NCI-H1105 treated with DMSO at 0.1 percent for 48 hours (cell line): ENCODE measurements around the gene CHRNB4.

Experiments used
- DNase-seq: peaks from one replicate; lab custom pipeline; 2025; lab: John Stamatoyannopoulos, UW

Gene CHRNB4

DNA sequence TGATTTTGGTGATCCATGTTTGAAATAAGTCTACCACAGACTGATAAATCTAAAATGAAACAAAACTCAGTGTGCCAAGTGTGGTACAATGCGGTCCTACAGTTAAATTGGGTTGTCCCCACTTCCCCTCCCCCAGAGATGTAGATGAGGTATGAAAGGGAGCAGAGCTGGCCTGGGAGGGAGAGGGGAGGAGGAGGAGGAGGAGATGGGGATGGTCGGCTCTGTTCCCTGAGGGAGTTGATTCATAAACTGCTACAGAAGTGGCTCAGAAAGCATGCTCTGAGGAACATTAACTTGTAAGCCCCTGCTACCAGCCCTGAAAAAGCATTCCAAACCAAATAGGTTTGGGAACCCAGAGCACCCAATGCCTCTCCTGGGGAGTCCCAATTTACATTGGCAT lies 28.0 kb upstream of the CHRNB4 start:
- DNase-seq = no peak

GRCh38 chr15:78667578-78668236 lies 26.7 kb upstream of the CHRNB4 start:
- DNase-seq = no peak

DNA sequence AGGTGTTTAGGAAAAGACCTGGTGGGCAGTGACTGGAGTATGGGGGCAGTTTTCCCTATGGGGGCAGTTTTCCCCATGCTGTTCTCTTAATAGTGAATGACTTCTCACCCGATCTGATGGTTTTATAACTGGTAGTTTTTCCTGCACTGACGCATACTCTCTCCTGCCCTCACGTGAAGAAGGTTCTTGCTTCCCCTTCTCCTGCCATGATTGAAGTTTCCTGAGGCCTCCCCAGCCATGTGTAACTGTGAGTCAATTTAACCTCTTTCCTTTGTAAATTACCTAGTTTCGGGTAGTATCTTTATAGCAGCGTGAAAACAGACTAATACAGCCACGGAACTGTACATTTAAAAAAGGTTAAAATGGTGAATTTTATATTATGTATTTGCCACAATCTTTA lies 25.0 kb upstream of the CHRNB4 start:
- no peak for DNase-seq

GRCh38 chr15:78663703-78664102 lies 22.7 kb upstream of the CHRNB4 start:
- no peak for DNase-seq

- DNase-seq = no peak
Observed at GRCh38 chr15:78662028-78662427, 21.0 kb upstream of the CHRNB4 start.

DNA sequence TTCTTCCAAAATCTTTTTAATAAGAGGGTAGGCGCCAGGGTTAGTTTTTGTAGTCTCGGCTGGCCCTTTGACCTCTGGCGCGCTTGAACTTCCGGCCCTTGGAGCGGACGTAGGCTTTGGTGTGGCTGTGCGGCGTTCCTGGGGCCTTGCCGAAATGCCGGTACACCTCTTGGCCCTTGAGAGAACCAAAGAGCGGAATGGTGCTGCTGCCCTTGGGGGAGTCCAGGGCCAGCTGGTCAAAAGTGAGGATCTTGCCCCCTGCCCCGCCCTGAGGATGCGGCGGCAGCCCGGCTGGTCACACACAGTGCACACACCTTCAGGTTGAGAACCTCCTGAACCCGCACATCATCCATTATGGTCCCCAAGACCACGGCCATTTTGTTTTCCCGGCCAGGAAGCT lies 20.0 kb upstream of the CHRNB4 start:
- no peak for DNase-seq

- no peak for DNase-seq
Observed at GRCh38 chr15:78660584-78660983, 19.6 kb upstream of the CHRNB4 start.

DNA sequence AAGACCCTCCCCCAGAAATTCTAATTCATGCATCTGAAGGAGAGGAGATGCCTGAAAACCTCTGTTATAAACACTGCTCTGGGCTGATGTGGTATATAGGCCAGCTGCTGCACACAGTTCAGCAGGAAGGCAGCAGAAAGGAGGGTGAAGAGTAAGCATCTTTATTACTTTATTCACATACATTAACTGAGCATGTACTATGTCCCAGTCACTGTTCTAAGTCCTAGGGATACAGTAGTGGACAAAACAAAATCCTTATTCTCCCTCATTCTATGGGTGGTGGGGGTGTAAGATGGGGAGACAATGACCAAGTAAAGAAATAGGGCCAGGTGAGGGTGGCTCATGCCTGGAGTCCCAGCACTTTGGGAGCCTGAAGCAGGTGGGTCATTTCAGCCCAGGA lies 17.8 kb upstream of the CHRNB4 start:
- no peak for DNase-seq

DNA sequence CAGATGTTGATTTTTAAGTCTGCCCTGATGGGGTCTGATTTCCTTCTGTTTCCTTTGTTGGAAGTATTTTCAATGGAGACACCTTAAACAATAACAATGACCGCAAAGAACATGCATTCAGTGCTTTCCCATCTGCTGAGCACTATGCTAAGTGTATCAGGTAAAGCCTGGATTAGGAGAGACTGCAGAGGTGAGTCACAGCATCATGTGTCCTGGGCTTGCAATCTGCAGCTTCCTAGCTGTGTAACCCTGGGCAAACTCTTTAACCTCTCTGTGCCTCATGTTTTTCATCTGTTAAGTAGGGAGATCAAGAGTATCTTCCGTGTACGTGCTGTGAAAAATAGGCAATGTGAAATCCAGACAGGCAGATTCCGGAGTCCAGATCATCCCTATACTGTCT lies 13.3 kb upstream of the CHRNB4 start:
- no peak for DNase-seq

- DNase-seq = no peak
Observed at GRCh38 chr15:78651930-78652615, 11.1 kb upstream of the CHRNB4 start.

DNA sequence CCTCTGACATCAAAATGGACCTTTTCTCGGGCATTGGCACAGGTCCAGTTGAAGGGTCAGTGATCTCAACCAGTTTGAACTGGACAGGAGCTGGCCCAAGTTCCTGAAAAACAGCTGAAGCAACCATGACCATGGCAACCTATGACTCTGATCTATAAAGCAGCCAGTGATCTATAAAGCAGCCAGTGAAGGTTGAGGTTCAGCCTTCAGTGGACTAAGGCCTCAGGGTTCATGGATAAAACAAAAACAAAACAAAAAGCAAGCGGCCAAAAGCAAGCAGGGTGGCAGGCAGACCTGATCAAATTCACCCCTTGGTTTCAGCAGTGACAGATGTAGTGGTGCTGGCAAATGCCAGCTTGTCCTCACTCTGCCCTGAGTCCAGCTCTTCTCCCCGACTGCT lies 10.0 kb upstream of the CHRNB4 start:
- DNase-seq = no peak

DNA sequence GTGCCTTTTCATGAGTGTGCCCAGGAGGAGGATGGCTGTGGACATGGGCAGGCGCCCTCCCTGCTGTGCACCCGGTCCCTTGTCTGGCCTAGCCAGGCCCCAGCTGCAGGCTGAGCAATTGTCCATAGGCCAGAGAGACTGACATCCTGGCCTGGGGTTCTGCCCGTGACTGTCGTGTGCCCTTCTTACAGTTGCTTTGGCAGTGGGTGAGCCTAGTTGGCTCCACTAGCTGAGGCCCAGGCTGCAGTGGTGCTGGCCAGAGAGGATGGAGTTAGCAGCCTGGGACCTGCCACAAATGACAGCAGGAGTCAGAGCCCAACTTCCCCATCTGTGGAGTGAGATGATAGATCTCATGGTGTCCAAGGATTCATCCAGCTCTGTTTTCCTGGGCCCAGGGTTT lies 9.0 kb upstream of the CHRNB4 start:
- no peak for DNase-seq

DNA sequence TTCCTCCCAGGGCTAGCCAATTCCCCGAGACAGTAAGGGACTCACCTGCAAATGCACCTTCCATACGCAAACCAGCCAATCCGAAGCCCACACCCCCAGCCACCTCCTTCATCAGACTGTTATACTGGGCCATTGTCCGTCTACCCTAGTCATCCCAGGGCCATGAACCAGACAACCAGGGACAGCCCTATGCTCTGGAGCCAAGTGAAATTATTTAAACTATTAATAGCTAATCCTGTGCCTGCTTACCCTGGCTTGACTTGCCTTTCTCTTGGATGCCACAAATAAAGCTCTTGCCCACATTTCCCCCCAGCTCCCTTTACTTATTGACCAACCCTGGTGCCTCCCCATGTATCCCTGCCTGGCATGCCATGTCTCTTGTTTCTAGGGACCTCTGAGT lies 4.0 kb upstream of the CHRNB4 start:
- no peak for DNase-seq

DNA sequence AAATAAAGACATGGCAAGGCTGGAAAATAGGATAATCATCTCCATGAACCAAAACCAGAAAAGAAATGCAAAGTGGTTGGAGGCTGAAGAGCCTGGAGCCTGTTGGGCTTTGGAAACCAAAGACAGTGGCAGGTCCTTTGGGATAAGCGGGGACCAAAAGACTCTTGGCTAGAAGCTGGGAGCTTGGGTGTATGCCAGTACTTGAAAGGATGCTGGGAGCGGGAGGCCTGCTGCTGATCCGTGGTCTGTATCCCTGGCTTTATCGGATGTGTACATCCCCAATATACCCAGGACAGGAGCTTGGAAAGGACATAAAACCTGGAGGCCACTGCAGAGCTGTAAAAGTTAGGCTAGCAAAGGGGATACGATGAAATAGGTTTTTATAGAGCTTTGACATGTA lies 1.3 kb upstream of the CHRNB4 start:
- DNase-seq = no peak

DNA sequence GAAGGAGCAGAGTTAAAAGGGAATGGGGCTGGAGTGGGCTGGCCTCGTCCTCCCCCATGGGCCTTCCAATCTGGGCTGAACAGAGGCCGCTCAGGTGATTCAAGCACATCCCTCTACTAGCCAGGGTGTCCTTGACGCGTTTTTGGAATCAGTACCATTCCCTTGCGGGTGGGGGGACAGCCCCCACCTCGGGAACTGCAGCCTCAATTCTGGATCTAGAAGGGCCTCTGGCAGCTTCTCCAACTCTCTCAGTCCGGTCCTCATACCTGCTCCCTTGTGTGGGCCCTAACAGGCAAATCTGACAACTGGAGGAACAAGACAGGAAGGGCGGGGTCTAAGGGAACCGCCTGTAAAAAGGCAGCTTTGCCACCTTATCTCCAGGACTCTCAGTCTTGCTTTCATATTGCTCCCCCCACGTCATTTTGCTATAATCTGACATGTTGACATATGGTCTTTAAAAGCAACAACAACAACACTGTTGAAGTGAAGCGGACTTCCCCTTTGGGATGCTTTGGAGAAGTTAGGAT lies 802 bp upstream of the CHRNB4 start:
- no peak for DNase-seq

- no peak for DNase-seq
Observed at GRCh38 chr15:78640527-78641101, 396 bp downstream of the CHRNB4 start.

DNA sequence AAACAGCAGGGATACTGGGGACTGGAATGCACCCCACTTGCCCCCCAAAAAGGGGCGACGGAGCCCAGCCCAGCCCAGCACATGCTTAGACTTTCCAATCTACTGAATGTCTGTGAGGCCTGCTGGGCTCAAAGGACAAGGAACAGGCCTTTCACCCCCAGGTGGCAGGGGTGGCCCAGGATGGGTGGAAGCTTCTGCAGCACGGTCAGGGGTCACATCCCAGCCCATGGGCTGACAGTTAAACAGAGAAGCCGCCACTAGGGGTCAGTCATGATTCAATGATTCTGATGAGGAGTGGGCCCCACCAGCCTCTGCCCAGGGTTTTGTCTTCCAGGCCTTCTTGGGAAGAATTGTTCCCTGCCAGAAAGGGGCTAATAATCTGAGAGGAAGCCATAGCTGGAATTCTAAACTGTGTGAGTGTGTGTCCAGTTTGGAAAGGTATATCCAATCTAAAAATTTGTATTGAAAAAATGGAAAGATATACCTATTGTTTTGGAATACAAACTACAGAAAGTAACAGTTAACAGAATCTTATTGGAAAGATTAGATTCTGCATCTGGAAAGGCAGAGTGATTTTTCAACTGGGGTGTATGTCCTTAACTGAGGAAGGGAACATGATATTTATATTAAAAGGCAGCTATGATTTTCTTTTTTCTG lies 2.2 kb downstream of the CHRNB4 start:
- peak; percentile 53 for DNase-seq

GRCh38 chr15:78637776-78638435 lies 3.1 kb downstream of the CHRNB4 start:
- DNase-seq = no peak

GRCh38 chr15:78636378-78636859 lies 4.6 kb downstream of the CHRNB4 start:
- DNase-seq = no peak

DNA sequence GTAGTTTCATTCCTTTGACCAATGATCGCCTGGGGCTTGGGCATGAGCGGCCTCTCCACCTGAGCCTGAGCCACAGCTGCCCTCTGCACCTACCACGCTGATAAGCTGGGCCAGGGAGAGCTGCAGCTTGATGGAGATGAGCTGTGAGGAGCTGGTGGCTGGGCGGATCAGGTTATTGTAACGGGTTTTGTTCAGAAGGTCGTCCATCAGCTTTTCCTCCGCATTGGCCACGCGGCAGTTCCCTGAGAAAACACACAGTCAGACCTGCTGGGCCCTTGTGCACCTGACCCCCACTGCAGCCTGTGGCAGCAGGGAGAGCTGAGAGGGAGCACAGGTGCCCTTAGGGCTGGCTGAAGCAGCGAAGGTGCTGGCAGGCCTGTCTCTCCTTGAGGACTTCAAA lies 5.7 kb downstream of the CHRNB4 start:
- no peak for DNase-seq

- DNase-seq = no peak
Observed at GRCh38 chr15:78634210-78635145, 6.5 kb downstream of the CHRNB4 start.
